ENCODE measurements around the gene ZBED2.

DNA sequence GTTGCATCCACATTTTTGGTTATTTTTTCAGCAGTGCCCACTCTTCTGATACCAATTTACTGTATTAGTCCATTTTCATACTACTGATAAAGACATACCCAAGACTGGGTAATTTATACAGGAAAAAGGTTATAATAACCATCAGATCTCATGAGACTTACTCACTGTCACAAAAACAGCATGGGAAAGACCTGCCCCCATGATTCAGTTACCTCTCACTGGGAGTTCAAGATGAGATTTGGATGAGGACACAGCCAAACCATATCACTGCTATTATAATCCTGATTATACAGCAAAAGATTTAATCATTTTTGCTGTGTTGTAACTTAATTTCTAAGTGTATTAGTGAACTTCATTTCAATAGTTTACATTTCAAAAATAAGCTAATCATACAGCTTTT lies 6.6 kb downstream of the ZBED2 start:
- TF ChIP-seq EZH2 (IDR thresholded peaks at IDR 0.05; ENCODE audit: borderline replicate concordance, low read depth, low read length, severe bottlenecking) = no peak
- TF ChIP-seq GATA2 (IDR thresholded peaks at IDR 0.05; ENCODE audit: insufficient read depth, insufficient read length, low read depth, low read length) = no peak
- TF ChIP-seq MAX (IDR thresholded peaks at IDR 0.05; ENCODE audit: insufficient read depth, insufficient read length) = no peak

Data from endothelial cell of umbilical vein (primary cell).